Measurements from ENCODE around the gene APBB2.

The APBB2 gene

DNA sequence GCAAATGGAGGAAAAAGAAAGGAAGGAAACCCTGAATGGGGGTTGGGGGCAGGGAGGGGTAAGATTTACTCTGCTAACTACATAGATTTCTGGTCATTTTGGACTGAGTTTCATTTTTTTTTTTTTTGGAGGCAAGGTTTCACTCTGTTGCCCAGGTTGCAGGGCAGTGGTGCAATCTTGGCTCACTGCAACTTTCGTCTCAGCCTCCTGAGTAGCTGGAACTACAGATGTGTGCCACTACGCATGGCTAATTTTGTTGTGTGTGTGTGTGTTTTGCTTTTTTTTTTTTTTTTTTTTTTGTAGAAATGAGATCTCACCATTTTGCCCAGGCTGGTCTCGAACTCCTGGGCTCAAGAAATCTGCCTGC is 223.5 kb downstream of the APBB2 start:
- DNase-seq (ENCODE audit: low read depth in 1 of 2, low spot score in 1 of 2): no peak
- in situ Hi-C loops (cut with HindIII; ENCODE audit: low pct_unique_long_range_greater_than_20kb, low sequenced_read_pairs): no loop called here
- no peak for TF ChIP-seq JUND (IDR thresholded peaks at IDR 0.05; ENCODE audit: low read depth)

DNA sequence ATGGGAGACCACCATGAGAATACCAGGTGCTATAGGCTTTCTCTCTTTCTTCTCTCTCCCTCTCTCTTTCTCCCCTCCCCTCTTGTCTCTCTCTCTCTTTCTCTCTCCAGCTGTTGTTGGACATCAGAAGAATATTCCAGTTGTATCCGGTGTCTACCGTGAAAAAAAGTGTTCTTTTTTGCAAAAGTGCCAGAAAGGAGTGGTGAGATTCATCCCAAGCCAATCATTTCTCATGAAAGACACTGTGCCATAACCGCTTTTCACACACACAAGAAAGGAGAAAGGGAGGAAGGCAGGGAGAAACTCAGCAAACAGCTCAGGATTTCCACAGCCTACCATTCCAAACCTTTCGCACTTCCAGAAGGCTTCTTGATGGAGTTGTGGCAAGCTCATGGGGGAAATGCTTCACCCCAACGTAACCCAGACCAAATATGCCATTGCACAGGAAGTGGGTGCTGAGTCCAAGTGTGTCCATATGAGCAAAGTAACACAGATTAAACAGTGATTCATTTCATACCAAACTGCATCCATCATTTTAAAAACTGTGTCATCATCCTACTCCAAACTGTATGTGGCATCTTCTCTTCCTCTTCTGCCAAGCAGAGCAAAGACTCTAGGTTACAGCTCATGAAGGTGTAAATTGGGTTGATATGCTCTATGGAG is 224.0 kb downstream of the APBB2 start:
- peak in 1 of 2 experiments; percentile 8 for DNase-seq (ENCODE audit: low read depth in 1 of 2, low spot score in 1 of 2)
- in situ Hi-C loops (cut with HindIII; ENCODE audit: low pct_unique_long_range_greater_than_20kb, low sequenced_read_pairs): no loop called here

DNA sequence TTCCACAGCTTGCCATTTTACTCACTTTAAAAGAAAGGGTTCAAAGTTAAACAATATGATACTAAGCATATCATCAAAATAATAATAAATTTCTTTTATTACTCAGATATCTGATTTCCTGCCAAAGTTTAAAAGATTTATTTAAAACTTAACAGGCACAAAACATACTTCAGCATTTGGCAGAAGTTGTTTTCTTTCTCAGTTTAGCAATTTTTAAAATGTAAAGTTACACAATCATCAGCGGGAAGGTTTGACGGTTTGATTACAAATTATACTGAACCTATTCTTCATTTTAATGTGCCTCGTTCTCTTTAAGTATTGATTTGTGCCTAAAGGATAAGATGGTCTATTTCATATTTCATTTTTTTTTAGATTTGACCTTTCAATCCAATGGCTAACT is 227.2 kb downstream of the APBB2 start:
- no peak for TF ChIP-seq JUND (IDR thresholded peaks at IDR 0.05; ENCODE audit: low read depth)
- in situ Hi-C loops (cut with HindIII; ENCODE audit: low pct_unique_long_range_greater_than_20kb, low sequenced_read_pairs): no loop called here
- DNase-seq (ENCODE audit: low read depth in 1 of 2, low spot score in 1 of 2): no peak

More for the DNA sequence above, 224.0 kb downstream of the APBB2 start:
- TF ChIP-seq JUND (IDR thresholded peaks at IDR 0.05; ENCODE audit: low read depth): no peak

DNA sequence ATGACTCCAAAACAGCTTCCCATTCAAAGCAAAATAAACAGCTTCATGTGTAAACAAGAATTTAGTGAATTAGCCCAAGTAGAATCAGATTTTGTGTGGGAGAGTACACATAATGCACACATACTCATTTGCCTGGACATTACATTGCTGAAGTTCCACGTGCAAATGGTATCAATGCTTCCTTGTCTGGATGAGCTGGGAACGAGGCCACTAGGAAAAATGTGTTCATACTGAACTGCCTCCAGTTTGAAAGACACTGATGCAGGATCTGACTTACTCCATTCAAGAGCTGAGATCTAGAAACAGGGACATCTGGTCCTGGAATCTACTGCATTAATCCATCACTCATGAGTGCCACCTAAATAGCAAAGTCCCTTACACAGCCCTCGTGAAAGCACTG is 228.0 kb downstream of the APBB2 start:
- DNase-seq (ENCODE audit: low read depth in 1 of 2, low spot score in 1 of 2): peak in 1 of 2 experiments; percentile 6
- TF ChIP-seq JUND (IDR thresholded peaks at IDR 0.05; ENCODE audit: low read depth): no peak
- in situ Hi-C loops (cut with HindIII; ENCODE audit: low pct_unique_long_range_greater_than_20kb, low sequenced_read_pairs): no loop called here

DNA sequence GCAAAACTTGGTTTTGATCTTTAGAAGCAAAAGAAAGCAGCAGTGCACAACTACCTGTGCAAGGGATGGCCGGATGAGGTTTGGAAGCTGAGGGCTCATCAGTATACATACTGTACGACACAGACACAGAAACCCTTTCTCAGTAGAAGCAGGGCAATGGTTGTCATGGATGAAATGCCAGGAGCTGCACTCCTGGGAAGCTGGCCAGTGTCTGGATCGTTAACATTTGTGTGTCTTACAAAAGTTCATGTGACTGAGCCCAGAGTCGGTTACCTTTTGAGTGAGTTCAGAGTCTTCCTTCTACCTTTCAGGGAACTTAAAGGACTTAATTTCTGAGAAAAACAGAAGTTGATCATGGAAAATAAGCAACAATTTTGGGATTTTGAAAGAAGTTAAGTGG is 230.3 kb downstream of the APBB2 start:
- in situ Hi-C loops (cut with HindIII; ENCODE audit: low pct_unique_long_range_greater_than_20kb, low sequenced_read_pairs): no loop called here
- DNase-seq (ENCODE audit: low read depth in 1 of 2, low spot score in 1 of 2): no peak

DNA sequence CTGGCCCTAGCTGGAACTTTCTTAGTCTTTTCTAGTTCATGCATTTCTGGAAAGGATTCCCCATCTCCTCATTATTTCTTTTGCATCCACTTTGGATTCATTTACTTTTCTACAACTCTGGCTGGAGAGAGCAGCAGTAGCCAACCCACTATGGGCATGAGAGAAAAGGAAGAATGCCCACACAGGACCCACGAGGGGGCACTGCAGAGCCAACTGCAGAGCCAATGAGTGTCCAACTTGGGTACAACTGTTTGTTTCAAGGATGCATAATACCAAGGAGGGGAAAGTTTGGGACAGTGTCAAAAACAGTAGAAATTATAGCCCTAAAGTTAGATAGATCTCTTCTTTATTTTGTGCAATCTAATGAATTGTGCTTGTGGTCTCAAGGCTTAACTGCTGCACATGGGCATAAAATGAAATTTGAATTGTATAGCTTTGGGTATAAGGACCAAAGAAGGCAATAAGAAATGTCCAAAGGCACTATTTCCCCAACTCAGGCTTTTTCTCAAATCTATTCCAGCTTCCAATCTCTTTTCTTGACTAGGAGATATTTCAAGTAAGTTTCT is 233.9 kb downstream of the APBB2 start:
- in situ Hi-C loops (cut with HindIII; ENCODE audit: low pct_unique_long_range_greater_than_20kb, low sequenced_read_pairs): no loop called here
- TF ChIP-seq JUND (IDR thresholded peaks at IDR 0.05; ENCODE audit: low read depth): no peak

More for the DNA sequence above, 230.3 kb downstream of the APBB2 start:
- TF ChIP-seq JUND (IDR thresholded peaks at IDR 0.05; ENCODE audit: low read depth): no peak

DNA sequence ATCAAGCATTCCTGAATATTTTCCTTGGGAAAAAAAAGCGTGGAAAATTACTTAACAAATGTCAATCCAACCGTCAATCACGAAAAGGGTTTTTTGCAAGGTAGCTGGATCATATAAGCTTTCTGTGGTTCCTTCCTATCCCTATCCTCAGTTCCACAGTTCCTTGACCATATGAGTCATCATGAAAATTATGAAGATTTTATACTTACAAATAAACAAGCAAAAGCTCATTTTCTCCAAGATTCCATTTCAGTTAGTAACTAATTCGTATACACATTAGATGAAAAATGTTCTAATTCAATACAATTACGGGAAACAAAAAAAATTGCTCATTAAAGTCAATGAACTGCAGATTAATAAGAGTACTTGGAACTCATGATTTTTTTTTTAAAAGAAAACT is 235.8 kb downstream of the APBB2 start:
- TF ChIP-seq JUND (IDR thresholded peaks at IDR 0.05; ENCODE audit: low read depth): no peak
- DNase-seq (ENCODE audit: low read depth in 1 of 2, low spot score in 1 of 2): no peak
- in situ Hi-C loops (cut with HindIII; ENCODE audit: low pct_unique_long_range_greater_than_20kb, low sequenced_read_pairs): no loop called here

More for the DNA sequence above, 233.9 kb downstream of the APBB2 start:
- DNase-seq (ENCODE audit: low read depth in 1 of 2, low spot score in 1 of 2): peak in 1 of 2 experiments; percentile 61

DNA sequence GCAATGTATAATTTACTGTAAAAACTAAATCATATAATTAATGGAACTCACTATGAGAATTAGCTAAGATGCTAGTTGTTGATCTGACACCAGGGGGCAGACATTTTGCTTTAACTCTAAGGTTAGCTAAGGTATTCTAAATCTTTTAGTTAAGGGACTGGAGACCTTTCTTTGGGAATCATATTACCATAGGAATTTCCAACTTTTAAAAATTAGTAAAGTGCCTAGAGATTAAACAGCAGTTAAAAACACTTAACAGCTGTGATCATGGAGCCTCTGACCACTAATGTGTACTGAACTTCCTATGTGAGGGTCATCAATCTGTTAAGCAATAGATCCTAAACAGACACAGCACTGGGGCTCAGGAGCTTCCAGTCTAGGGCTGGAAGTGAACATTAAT is 238.0 kb downstream of the APBB2 start:
- in situ Hi-C loops (cut with HindIII; ENCODE audit: low pct_unique_long_range_greater_than_20kb, low sequenced_read_pairs): no loop called here
- peak; percentile 11 to 66 for DNase-seq (ENCODE audit: low read depth in 1 of 2, low spot score in 1 of 2)
- no peak for TF ChIP-seq JUND (IDR thresholded peaks at IDR 0.05; ENCODE audit: low read depth)

DNA sequence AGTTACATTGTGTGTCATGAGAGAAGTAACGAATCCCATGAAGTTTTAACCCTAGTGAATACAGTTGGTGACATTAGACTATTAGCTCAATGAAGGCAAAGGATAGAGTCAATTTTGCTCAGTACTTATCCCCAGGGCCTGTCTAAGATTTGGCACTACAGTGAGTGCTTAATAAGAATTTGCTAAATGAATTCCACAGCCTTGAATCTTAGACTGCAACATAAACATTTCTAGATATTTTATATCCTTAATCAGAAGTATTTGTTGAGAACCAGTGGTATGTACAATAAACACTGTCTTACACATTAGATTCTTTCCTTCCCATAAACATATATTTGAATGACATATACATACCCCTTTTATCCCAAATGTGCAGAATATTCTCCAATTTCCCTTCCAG is 241.6 kb downstream of the APBB2 start:
- no peak for TF ChIP-seq JUND (IDR thresholded peaks at IDR 0.05; ENCODE audit: low read depth)
- DNase-seq (ENCODE audit: low read depth in 1 of 2, low spot score in 1 of 2): no peak
- in situ Hi-C loops (cut with HindIII; ENCODE audit: low pct_unique_long_range_greater_than_20kb, low sequenced_read_pairs): no loop called here

DNA sequence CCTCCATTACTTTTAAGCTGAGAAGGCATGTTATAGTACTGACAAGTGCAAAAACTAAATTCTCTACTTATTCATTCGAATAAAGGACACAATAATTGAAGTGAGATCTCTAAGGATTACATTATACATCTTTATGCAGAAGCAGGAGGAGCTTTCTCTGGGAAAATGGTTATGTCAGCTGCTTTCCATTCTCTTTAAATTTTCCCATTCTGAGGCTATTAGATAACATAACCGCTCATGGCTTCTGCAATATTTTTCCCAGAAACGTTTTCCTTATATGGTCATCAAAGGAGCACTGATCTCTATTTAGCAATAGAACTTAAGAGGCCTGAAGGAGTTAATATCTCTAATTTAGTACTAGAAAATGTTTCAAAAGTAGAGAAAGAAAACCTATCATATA is 243.0 kb downstream of the APBB2 start:
- no peak for TF ChIP-seq JUND (IDR thresholded peaks at IDR 0.05; ENCODE audit: low read depth)
- in situ Hi-C loops (cut with HindIII; ENCODE audit: low pct_unique_long_range_greater_than_20kb, low sequenced_read_pairs): no loop called here
- no peak for DNase-seq (ENCODE audit: low read depth in 1 of 2, low spot score in 1 of 2)

DNA sequence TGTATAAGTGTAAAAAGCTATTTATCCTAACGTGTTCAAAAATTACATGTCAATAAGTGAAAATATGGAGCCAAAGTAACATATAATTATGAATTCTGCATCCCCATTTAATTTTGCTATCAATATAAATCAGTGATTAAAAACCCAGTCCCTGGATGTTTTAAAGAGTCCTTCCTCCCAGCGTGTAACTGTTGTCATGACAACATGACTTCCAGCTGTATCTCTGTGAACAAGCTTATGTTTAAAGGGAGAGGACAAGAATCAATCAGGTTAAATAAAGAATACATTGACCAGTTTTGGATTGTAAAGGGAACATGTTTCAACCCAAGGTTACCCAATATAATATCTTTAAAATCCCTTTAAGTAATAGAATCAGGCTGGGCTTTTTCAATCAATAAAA is 244.8 kb downstream of the APBB2 start:
- no peak for TF ChIP-seq JUND (IDR thresholded peaks at IDR 0.05; ENCODE audit: low read depth)
- DNase-seq (ENCODE audit: low read depth in 1 of 2, low spot score in 1 of 2): no peak
- in situ Hi-C loops (cut with HindIII; ENCODE audit: low pct_unique_long_range_greater_than_20kb, low sequenced_read_pairs): no loop called here

DNA sequence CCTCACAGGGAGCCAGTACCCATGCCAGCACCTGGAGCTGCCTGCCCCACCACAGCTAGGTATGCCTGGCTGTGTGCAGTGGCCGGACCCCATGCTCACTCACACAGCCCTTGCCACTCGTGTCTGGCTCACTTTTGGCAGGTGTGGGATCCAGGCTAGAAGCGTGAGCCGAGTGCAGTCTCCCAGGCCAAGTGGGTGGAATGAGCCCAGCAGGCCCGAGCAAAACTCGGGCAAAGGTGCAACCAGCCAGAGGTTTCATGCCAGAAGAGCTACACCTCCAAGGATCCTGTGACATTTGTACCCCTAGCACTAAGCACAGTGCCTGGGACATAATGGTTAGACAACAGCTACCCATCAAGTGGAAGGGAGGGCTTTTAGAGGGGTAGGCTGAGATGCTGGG is 246.8 kb downstream of the APBB2 start:
- in situ Hi-C loops (cut with HindIII; ENCODE audit: low pct_unique_long_range_greater_than_20kb, low sequenced_read_pairs): no loop called here
- TF ChIP-seq JUND (IDR thresholded peaks at IDR 0.05; ENCODE audit: low read depth): no peak
- DNase-seq (ENCODE audit: low read depth in 1 of 2, low spot score in 1 of 2): no peak

DNA sequence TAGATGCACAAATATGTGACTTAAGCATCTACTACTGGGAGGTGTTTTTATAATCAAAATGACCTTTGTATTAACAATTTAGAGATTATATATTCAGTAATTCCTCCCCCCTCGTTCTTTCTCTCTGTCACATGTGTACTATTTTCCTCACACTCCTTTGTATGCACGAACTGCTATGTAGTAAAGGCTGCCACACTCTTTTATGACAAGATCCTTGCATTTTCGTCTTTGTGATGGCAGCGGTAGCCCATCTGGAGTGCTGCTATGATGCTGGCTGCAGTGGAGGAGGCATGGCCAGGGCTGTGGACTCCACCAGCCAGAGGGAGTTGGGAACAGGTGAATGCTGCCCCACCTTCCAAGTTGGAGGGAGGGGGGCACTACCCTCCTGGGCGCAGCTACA is 248.3 kb downstream of the APBB2 start:
- no peak for TF ChIP-seq JUND (IDR thresholded peaks at IDR 0.05; ENCODE audit: low read depth)
- in situ Hi-C loops (cut with HindIII; ENCODE audit: low pct_unique_long_range_greater_than_20kb, low sequenced_read_pairs): no loop called here
- DNase-seq (ENCODE audit: low read depth in 1 of 2, low spot score in 1 of 2): no peak

Data from T47D (cell line).